NK-92 (cell line): ENCODE results near the gene PHYHIPL.

ENCODE experiments used
- DNase-seq: peaks from one replicate; lab custom pipeline; 2025; ENCODE audit not compliant: unreplicated experiment; lab: John Stamatoyannopoulos, UW

The PHYHIPL gene

DNA sequence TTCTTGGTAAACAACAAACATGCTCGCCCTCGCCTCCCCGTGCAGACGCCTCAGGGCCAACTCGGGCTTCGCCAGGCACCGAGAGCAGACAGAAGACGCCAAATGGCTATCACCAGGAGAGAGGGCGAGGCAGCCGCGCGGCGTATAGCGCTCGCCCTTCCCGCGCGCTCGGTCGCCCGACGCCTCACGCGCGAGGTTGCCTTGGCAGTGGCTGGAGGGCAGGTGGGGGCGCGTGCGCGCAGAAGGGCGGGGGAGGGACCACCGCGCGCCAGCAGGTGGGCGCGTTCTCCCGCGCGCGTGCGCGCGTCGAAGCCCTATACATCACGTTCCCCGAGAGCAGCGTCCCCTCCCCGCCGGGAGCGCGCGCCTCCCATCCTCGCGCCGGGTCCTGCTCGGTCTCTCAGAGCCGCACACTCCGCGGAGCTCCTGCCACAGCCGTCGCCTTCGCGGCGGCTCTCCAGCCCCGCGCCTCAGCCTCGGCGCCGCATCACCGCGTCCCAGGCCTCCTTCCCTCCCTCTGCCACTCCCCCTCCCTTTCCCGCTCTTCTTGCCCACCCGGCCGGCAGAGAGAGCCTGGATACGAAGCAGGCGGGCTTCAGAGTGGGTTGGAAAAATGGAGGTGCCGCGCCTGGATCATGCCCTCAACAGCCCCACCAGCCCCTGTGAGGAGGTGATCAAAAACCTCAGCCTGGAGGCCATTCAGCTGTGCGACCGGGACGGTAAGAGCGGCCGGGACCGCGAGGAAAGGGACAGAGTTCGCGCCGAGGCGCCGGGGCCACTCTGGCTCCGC is at the start of gene PHYHIPL:
PHYHIPL (plus strand) TSS at position 403 of the 790 bp plus-strand sequence; CDS start at position 614, 211 bp downstream.
- DNase-seq, result no peak

DNA sequence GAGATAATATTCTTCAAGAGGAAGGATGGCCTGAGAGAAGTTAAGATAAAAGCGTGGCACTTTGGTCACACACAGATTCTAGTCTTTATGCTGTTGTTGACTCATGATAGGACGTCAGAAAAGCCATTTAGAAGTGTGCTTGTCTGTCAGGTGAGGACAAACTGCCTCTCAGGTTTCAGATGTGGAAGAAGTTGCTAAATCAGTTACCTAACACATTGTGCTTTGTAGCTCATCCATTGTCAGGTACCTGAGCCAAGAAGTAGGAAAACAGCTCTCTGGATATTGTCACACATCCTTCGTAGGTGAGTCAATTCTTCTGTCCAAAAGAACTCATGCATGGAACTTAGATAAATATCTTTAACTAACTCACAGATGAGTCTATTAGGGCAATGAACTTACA is 49.5 kb upstream of the PHYHIPL start:
- no peak for DNase-seq

DNA sequence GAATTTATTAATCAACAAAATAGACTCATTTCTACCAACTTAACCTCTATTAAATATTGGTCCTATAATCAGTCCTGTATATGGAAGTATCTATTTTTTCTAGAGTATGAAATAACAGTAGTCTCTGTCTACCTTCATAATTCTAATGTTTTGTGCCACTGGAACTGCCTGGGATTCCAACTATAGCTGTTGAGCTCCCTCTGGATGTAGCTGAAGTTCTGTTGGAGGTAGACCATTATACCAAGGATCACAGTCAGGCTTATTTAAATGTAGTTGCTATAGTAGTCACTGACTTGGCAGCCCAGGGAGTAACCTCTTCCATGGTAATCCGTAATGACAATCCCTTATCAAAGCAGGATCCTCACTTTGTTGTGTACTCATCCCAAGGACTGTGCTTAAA is 48.5 kb upstream of the PHYHIPL start:
- DNase-seq, result no peak

DNA sequence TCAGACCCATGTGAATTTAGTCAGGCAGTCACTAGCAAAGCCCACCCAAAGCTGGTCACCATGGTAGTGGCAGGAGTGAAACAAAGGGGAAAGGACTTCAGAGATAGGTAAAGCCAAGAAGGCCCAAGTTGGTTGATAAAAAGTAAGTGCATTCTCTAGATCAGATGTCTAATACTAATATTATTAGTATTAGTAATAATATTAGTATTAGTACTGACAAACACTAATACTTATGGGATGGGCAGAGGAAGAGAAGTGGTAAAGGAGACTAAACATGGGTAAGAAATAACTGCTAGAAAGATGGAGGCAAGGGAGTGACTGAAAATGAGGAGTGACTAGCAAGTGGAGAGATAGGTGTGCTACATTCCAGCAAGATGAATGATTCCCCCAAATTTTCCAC is 46.6 kb upstream of the PHYHIPL start:
- DNase-seq, result no peak

DNA sequence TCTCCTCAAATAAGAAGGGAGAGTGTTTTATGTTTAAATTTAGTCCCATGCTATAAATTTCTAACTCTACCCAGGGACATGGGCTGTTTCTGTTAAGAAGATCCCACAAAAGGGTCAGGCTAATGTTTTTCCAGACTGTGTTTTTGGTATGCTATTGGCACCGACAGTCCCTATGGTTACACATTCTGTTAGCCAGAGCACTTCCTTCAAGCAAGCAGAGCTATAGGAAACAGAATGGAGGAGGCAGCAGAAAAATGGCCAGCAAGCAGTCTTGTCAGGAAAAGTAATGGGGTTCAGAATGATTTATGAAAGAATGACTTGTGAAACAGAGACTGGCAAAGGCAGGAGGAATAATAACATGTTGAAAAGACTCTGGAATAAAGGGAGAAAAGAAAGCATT is 44.8 kb upstream of the PHYHIPL start:
- no peak for DNase-seq

DNA sequence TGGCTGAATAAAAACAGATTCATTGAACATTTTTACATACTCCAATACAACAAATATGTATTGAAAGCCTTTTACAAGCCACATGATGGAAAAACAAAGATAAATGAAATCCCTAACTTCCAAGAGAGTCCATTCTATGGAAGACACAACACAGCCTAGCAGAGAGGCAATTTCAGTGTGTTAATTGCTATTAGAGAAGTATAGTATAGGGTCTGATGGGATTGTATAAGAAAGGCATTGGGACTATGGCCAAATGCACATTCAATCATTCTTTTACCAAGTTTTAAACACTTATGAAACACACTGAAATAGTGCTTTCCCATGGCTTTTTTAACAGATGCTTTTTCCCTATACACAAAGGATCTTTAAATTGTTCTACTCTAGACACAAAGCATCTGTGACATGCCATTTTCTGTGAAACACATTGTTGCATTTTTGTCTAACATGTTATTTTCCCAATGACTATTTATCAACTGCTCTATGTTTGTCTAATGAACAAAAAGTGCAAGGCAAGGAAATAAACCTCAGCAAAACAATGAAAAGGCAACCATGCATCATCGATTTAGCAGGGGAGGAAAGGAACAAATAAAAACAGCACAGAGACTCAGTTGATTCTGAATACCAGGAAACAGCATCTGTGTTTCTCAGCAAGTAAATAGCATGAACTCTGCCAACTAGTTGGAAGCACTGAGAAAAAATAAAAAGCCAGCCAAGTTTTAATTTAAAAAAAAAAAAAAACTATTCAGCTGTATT is 42.4 kb upstream of the PHYHIPL start:
- no peak for DNase-seq

DNA sequence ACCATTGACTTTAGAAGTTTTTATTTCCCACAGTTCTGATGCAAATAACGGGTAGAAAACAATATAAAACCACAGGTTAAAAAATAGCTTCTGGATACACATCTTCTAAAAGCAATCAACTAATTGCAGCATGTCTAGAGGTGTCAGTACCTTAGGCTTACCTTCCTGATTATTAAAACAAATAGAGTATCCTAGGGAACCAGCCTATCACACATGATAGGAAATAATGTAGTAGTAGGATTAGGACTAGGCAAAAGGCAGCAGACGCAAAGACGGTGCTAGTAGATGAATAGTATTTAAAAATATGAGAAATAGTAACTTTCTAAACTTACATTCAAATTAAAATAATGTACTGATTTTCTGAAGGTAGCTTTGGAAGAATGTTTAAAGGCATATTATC is 41.7 kb upstream of the PHYHIPL start:
- DNase-seq, result no peak

DNA sequence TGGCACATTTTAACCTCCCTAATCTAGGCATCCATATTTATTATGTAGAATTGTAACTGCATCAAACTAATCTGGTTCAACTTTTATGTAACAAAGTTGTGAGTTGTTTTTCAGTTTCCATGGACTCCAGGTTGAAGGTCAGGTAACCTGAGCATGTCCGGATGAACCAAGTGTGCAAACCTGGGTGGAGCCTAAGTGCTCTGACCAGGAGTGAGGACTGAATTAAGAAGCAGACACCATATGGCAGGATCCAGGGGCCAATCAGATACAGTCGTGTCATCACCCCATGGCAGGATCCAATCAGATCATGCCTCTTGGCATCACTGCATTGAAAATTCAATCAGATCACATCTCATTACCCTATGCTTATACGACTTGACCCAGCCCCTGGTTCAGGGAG is 41.2 kb upstream of the PHYHIPL start:
- DNase-seq, result no peak

DNA sequence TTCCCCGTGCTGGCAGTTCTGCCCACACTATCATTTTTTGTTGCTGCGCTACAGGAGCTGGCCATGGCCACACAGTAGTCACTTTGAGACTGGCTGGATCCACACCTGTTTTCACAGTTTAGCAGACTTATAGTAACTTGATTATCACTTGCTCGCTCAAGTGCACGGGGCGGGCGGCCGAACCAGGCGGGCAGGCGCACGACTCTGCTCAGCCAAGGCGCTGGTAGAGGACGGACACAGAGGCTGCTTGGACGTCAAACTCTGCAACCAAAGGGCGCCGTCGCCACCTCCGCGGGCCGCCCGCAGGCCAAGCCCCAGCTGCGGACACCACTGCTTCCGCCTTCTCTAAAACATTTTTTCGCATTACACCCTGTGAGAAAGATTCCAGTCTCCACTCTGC is 38.4 kb upstream of the PHYHIPL start:
- no peak for DNase-seq

DNA sequence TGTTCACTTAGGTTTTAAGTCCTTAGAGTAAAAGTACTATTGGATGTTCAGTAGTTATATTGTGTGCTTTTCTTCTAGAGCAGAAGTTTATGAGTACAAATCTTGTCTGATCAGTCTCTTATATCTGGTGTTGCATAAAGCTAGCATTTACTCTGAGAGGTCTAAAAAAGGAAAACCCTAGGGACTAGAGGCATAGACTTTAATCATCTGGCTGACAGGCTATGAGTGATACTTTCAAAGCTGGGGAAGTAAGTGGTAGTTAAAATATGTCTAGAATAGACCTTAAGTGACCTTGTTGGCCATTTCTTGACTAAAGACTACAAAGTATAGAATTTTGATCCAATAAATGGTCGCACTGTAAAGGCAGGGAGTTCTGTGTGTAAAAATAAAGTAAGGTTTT is 32.9 kb upstream of the PHYHIPL start:
- no peak for DNase-seq

DNA sequence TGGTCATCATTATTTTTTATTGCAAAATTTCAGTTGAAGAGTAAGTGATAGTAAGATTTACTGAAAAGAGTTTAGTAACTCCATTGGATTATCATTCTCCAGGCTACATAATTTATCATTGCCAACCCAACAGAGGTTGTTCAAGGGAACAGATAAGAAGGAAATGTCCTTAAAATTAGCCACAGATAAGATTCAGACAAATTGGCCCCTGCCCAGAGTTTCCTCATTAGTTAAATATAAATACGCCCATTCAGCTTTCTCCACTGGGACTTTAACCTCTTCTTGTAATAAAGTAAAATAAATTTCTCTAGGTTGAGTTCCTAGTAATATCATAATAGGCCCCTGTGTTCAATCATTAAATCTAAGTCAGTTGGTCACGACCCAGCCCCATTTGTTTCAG is 27.7 kb upstream of the PHYHIPL start:
- DNase-seq, result no peak

DNA sequence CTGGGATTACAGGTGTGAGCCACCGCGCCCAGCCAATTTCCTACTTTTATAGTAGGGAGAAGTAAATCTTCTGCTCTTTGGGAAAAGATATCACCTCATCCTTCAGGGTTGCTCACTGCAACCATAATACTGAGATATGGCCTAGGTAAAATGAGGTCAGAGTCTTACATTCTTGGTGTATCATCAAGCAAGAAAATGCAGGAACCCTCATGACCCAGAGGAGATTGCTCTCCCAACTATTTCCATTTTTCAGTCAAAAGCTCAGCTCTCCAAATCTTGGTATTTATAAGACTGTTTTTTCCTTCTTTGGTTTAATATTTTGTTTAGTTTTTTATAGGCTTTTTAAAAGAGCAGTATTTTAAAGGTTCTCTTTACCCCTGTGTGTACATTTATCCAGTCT is 20.9 kb upstream of the PHYHIPL start:
- no peak for DNase-seq

DNA sequence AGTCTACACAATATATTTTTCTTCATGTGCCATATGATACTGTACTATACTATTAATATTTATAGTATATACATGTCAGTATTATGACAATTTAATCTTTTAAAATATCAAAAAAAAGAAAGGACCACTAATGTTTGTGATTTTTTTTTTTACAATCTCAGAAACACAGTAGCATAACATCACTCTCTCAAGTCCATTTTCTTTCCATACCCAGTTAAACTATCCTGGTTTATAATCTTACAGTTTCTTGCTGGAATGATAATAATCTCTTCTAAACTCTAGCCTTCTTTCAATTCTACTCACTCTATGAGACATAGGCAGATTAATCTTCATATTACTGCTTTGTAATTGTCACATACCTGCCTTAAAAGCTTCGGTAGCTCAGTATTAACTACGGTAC is 8.9 kb upstream of the PHYHIPL start:
- DNase-seq, result no peak

DNA sequence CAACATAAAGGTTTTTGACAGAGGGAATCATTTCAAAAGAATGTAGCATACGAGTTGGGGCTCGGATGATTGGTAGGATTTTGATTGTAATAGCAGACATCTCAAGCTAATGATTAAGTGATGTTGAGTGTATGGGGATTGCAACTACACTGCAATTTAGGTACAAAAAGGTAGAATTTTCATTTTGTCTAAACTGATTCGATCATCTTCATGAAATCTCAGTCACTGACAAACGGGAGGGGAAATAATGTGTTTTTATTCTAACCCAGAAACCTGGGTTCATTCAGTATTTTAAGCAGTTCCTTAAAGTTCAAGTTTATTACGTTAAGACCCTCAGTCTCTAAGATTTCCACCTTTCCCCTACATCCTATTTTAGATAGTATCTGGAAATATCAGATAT is 3.9 kb upstream of the PHYHIPL start:
- DNase-seq, result no peak

DNA sequence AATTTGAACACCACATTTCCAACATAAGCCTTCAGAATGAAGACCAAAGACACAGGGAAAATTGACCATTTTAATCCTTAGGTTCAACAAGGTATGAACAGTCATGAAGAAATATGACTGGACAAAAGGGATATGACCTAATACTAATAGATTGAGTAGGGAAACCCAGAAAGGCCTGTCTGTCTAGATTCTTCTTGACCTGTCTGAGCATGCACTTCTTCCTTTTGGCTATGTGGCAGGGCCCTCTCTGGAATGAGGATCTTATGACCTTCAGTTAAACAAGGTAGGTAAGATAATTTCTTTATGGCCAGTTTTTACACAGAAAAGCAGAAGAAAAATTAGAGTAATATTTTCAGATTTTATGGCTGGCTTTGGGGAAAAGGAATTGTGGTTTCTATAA is 3.0 kb upstream of the PHYHIPL start:
- DNase-seq, result no peak

DNA sequence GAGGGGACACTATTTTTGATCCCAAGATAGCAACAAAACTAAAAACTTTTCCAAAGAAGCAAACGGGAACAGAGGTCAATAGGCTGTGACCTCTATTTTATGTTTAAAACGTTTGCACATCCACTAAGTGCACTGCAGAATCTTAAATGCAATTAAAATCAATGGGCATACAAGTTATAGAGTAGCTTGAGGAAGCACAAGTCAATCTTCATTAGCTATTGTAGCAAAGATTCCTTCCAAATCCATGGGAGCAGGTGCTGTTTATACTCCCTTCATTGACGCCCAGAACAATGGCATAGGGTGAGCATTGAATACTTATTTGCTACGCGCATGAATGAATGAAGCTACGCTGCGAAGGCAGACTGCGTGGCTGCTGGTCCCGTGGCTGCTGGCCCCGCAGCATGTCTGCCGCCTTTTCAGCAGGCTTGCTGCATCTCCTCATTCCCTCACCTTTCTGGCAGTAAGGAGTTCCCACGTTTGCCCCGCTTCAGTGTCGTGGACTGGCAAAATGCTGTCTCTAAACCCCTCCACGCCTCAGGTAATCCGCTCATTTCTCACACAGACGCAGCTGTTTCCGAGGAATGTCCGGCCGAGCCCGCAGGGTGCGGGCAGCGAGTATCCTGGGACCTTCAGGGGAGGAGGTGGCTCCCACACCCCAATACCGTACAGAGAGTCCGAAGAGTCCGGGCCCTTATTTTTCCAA is 754 bp upstream of the PHYHIPL start:
- DNase-seq, result no peak

DNA sequence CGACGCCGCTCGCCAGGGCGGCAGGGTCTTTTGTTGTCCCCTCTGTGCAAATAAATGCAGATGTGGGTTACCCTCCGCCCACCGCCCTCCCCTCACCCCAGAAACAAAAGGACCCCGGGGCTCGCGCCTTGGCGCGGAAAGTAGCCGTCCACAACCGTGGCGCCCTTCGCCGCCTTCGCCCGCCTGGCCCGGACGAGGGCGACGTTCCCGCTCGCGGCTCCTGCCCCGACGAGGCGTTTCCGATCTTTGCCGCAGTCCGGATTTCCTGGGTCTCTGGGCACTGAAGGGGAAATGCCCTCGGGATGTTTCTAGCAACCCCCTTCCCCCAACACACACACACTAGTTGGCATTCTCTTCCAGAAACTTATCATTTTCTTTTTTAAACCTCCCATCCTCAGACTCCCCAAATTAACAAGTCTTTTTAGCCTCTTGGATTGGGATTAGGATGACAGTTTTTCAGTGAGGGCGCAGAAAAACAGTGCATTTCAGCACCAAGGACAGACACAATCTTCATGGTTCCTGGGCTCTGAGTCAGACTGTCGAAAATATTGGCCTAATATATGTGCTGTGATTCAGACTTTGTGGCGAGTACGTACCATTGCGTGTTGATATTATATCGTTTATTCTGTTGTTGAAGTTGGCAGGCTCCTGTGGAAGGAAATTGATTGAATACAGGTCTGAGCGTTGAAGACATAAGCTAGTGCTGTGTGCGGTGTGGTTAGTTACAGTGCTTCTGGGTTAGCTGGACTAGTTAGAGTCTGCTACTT is 771 bp downstream of the PHYHIPL start:
- no peak for DNase-seq

DNA sequence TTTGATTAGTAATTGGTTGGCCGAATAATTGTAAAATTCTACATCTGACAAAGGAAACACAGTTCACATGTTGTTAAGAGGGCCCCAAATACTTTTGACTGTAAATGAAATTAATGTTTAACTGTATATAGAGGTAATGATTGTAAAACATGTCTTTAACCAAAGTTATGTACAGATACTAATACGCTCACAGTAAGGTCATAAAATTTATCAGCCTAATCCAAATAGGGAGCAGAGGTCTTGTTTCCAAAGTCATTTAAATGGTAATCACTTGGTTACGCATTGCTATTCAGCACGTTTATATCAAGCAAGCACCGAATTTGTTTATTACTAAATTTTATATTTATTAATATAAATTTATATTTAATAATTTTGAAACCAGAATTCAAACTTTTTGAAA is 1.4 kb downstream of the PHYHIPL start:
- DNase-seq, result no peak

DNA sequence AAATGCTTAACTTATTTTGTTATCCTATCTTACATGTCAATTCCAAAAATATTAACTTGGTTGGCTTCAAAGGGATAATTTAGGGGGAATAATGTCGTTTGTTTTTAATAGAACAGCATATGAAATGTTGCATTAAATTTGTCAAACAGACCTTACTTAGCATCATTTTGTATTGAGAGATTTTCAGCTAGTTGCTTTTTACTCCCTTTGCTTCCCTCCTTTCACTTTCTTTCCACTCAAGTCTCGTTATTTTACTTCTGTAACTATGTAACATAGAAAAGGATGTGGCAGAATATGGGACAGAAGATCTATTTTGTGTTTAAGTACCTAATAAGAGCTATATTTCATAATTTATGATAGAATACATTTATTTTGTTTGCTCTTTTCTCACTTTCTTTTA is 2.6 kb downstream of the PHYHIPL start:
- no peak for DNase-seq

DNA sequence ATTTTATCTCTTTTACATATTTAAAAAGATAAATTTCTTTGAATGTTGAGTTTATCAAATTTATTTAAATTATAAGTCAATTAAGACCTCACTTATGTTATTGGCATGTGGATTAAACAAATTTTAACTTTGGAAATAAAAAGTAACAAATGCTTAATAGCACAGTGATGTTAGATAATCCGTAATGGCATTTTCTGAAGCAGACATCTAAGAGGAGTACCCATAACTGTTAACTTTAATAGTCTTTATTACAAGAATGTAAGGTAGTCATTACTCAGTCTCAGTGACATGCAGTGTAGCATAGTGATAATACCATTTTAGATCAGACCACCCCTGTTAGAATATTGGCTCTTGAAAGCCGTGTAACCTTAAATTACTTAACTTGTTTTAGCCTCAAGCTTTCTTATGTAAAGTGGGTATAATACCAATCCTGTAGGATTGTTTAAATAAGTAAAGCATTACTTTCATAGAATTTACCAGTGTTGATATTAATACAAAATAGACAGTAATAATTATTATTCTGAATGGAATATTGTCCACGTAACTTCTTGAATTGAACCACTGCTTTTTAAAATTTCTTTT is 4.3 kb downstream of the PHYHIPL start:
- no peak for DNase-seq

DNA sequence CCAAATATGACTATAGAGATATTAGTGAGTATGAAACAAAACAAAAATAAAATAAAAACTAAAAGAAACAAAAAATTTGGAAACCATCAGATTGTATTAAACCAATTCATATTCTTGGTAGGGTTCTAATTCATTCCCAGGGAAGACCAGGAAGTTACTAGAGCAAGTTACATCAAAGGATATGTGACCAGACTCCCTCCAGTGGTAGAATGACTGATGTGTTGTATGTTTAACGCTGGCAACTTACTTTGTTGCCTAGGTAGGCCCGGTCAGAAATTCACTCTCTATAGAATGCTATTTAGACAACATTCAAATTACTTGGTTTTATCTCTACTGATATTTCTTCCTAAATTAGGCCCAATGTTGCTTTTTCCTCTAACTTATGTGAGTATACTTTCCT is 5.2 kb downstream of the PHYHIPL start:
- DNase-seq, result no peak
